ENCODE results near the gene AMH.

- TF ChIP-seq CTCF (conservative IDR thresholded peaks at IDR 0.05) (no peak), ZFX (IDR thresholded peaks at IDR 0.05) (no peak)
Measured at GRCh38 chr19:2266183-2266993, 17.3 kb downstream of the AMH start.
